HepG2 (cell line): Measurements from ENCODE around the gene AGAP1. TPM values are rescaled to one million over a fixed set of nuclear protein-coding genes. Genes with fewer than 3 reads are reported as not detected.

Experiments
- AHDC1 ChIP-seq: sonication (generic); formaldehyde crosslinking; IDR thresholded peaks from 2 replicates; pipeline ENCODE4 v1.5.1; 2020; ENCODE audit warnings: mild to moderate bottlenecking, missing genetic modification reagents, borderline replicate concordance
- GATAD1 ChIP-seq: IDR thresholded peaks from 2 replicates; pipeline ENCODE4 v1.6.1; 2016; ENCODE audit warnings: missing genetic modification reagents, missing compliant biosample characterization
- JUND ChIP-seq: sonication (generic); formaldehyde crosslinking; IDR thresholded peaks from 2 replicates; pipeline ENCODE4 v1.8.0; 2022; ENCODE audit warnings: mild to moderate bottlenecking, missing genetic modification reagents
- MYPOP ChIP-seq: sonication (generic); formaldehyde crosslinking; IDR thresholded peaks from 2 replicates; pipeline ENCODE4 v1.8.1; 2023; ENCODE audit warnings: mild to moderate bottlenecking, moderate library complexity, missing genetic modification reagents
- NR3C1 ChIP-seq: sonication (generic); formaldehyde crosslinking; IDR thresholded peaks from 2 replicates; pipeline ENCODE4 v1.4.0; 2020; ENCODE audit warnings: missing genetic modification reagents
- PHB2 ChIP-seq: fragments of 450-650 bp; IDR thresholded peaks from 2 replicates; pipeline ENCODE4 v1.6.1; 2018; ENCODE audit not compliant: partially characterized antibody
- POLR2A ChIP-seq, 2 experiments: IDR thresholded peaks; 2 replicates each; pipeline ENCODE4 v1.6.1; 2011; ENCODE audit warnings: low read depth in 2 of 2, low read length in 2 of 2, mild to moderate bottlenecking in 1 of 2, moderate library complexity in 1 of 2; ENCODE audit not compliant: insufficient read depth in 1 of 2
- TBP ChIP-seq: sonication (generic); formaldehyde crosslinking; IDR thresholded peaks from 2 replicates; pipeline ENCODE4 v1.5.0; 2020; ENCODE audit warnings: missing genetic modification reagents
- TRIM24 ChIP-seq: sonication (generic); formaldehyde crosslinking; IDR thresholded peaks from 2 replicates; pipeline ENCODE4 v1.8.0; 2022; ENCODE audit warnings: mild to moderate bottlenecking, missing genetic modification reagents
- ZBTB42 ChIP-seq: sonication (generic); formaldehyde crosslinking; IDR thresholded peaks from 2 replicates; pipeline ENCODE4 v1.5.0; 2020; ENCODE audit warnings: mild to moderate bottlenecking, missing genetic modification reagents
- ZNF564 ChIP-seq: sonication (generic); formaldehyde crosslinking; IDR thresholded peaks from 2 replicates; pipeline ENCODE4 v1.8.1; 2023; ENCODE audit warnings: mild to moderate bottlenecking, missing genetic modification reagents
- ZNF850 ChIP-seq: sonication (generic); formaldehyde crosslinking; conservative IDR thresholded peaks from 2 replicates; pipeline ENCODE4 v1.9.0; 2021; ENCODE audit warnings: mild to moderate bottlenecking, missing genetic modification reagents
- ZSCAN5A ChIP-seq: sonication (generic); formaldehyde crosslinking; IDR thresholded peaks from 2 replicates; pipeline ENCODE4 v1.8.0; 2022; ENCODE audit warnings: mild to moderate bottlenecking, missing genetic modification reagents, borderline replicate concordance
- polyA plus RNA-seq, 8 experiments: library from polyadenylated mRNA; depleted of rRNA in 3 of 8; stranded (reverse) in 7 of 8; unstranded in 1 of 8; fragments of >200 nt; fragmentation: Illumina TruSeq in 4 of 8; extraction: Trizol in 4 of 8; gene quantifications; 2 replicates each; pipeline versions ENCODE4 v1.2.1 to v1.2.3, GENCODE V29; 2011 to 2016; ENCODE audit warnings: low read depth in 4 of 8, missing spikeins in 1 of 8, mixed read lengths in 1 of 8; ENCODE audit not compliant: insufficient read depth in 1 of 8
- total RNA-seq, 5 experiments: library from RNA; depleted of rRNA; stranded (reverse); fragments of >200 nt; fragmentation: Illumina TruSeq; extraction: Trizol; gene quantifications; 2 replicates each; pipeline ENCODE4 v1.2.3, GENCODE V29; 2016; ENCODE audit warnings: low read depth in 1 of 5
- TF ChIP-seq, protein P1 (sequence below): sonication (generic); formaldehyde crosslinking; IDR thresholded peaks from 2 replicates; pipeline ENCODE4 v1.8.0; 2022; ENCODE audit warnings: mild to moderate bottlenecking, missing genetic modification reagents; ENCODE audit not compliant: insufficient replicate concordance
- TF ChIP-seq, protein P2 (sequence below): sonication (generic); formaldehyde crosslinking; IDR thresholded peaks from 2 replicates; pipeline ENCODE4 v1.5.0; 2020; ENCODE audit warnings: missing genetic modification reagents
- TF ChIP-seq, protein P3 (sequence below): sonication (generic); formaldehyde crosslinking; IDR thresholded peaks from 2 replicates; pipeline ENCODE4 v1.8.0; 2023; ENCODE audit warnings: mild to moderate bottlenecking, missing genetic modification reagents

AGAP1 gene
- total and polyA plus RNA-seq, 2 of the 13 experiments (the other 11 are each of a cell fraction or from before 2014, with no cell fraction given): 21.2 to 32.7 TPM

DNA sequence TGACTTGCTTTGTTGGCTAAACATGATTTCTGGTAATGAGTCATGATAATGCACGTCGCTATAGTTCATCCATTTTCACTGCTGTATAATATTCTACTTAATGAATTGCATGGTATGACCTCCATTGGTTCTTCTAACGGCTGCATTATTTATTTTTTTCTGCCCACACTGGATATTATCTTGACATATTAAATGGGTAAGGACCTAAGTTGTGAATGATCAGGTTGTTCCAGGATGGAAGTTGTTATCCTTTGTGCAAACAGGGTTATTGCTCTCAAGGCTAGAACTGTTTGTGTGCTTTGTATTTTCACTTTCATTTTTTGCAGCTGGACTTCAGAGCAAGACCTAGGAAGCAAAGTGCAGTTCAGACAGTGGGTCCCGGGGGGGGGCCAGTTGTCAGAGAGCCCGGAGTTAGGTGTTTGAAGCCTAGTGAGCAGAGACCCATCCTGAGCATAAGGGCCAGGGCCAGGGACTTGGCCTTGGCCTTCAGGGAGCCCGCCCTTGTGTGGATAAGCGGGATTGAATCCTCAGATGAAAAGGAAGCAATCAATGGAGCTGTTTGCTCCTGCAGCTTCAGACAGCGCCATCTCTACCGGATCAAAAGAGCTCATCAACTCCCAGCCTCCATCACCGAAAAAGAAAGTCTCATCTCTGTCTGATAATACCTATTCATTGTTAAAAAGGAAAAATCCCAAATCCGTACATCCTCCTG lies 48.2 kb downstream of the AGAP1 start (continued):
- TF ChIP-seq AHDC1 (CRISPR knock-in tag): peak; percentile 97
- TF ChIP-seq GATAD1: no peak
- TF ChIP-seq, protein P1, sequence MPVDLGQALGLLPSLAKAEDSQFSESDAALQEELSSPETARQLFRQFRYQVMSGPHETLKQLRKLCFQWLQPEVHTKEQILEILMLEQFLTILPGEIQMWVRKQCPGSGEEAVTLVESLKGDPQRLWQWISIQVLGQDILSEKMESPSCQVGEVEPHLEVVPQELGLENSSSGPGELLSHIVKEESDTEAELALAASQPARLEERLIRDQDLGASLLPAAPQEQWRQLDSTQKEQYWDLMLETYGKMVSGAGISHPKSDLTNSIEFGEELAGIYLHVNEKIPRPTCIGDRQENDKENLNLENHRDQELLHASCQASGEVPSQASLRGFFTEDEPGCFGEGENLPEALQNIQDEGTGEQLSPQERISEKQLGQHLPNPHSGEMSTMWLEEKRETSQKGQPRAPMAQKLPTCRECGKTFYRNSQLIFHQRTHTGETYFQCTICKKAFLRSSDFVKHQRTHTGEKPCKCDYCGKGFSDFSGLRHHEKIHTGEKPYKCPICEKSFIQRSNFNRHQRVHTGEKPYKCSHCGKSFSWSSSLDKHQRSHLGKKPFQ (CRISPR knock-in tag): peak; percentile 57
- TF ChIP-seq MYPOP (CRISPR knock-in tag): peak; percentile 33; the same call in 1 of the 2 replicates
- TF ChIP-seq ZSCAN5A: no peak
- TF ChIP-seq JUND (CRISPR knock-in tag): peak; percentile 31; the same call in 1 of the 2 replicates
- TF ChIP-seq PHB2: no peak
- TF ChIP-seq, protein P2, sequence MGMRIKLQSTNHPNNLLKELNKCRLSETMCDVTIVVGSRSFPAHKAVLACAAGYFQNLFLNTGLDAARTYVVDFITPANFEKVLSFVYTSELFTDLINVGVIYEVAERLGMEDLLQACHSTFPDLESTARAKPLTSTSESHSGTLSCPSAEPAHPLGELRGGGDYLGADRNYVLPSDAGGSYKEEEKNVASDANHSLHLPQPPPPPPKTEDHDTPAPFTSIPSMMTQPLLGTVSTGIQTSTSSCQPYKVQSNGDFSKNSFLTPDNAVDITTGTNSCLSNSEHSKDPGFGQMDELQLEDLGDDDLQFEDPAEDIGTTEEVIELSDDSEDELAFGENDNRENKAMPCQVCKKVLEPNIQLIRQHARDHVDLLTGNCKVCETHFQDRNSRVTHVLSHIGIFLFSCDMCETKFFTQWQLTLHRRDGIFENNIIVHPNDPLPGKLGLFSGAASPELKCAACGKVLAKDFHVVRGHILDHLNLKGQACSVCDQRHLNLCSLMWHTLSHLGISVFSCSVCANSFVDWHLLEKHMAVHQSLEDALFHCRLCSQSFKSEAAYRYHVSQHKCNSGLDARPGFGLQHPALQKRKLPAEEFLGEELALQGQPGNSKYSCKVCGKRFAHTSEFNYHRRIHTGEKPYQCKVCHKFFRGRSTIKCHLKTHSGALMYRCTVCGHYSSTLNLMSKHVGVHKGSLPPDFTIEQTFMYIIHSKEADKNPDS: no peak
- TF ChIP-seq ZBTB42 (CRISPR knock-in tag): peak; percentile 32; the same call in 1 of the 2 replicates
- TF ChIP-seq, protein P3, sequence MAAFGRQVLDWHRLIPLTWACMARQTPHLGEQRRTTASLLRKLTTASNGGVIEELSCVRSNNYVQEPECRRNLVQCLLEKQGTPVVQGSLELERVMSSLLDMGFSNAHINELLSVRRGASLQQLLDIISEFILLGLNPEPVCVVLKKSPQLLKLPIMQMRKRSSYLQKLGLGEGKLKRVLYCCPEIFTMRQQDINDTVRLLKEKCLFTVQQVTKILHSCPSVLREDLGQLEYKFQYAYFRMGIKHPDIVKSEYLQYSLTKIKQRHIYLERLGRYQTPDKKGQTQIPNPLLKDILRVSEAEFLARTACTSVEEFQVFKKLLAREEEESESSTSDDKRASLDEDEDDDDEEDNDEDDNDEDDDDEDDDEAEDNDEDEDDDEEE (CRISPR knock-in tag): no peak
- no peak for TF ChIP-seq ZNF850 (CRISPR knock-in tag)
- peak; percentile 69 for TF ChIP-seq TRIM24 (CRISPR knock-in tag)
- no peak for TF ChIP-seq NR3C1 (CRISPR knock-in tag)
- no peak for TF ChIP-seq ZNF564 (CRISPR knock-in tag)
- TF ChIP-seq TBP (CRISPR knock-in tag): no peak
- no peak for TF ChIP-seq POLR2A (IDR thresholded peaks at IDR 0.05; ENCODE audit: insufficient read depth in 1 of 2, low read depth in 2 of 2, low read length in 2 of 2)
